GM23338 (cell line): ENCODE results near the gene BICC1.

ENCODE experiments used
- CREB1 ChIP-seq: fragments of 250-450 bp; sonication (Bioruptor Pico); IDR thresholded peaks from 2 replicates; pipeline ENCODE4 v1.5.0; 2020; ENCODE audit warnings: low read depth, mild to moderate bottlenecking, moderate library complexity
- ETS1 ChIP-seq: IDR thresholded peaks from 2 replicates; pipeline ENCODE4 v1.6.1; 2016; ENCODE audit warnings: antibody characterized with exemption
- EZH2 ChIP-seq: fragments of 200-600 bp; sonication (generic); IDR thresholded peaks from one replicate; pipeline ENCODE4 v1.8.0; 2017; ENCODE audit warnings: antibody characterized with exemption, mild to moderate bottlenecking, low read depth; ENCODE audit not compliant: unreplicated experiment
- EZH2phosphoT487 ChIP-seq: fragments of 200-600 bp; sonication (generic); IDR thresholded peaks from one replicate; pipeline ENCODE4 v1.8.1; 2018; ENCODE audit warnings: antibody characterized with exemption; ENCODE audit not compliant: unreplicated experiment
- JUNB ChIP-seq: IDR thresholded peaks from one replicate; pipeline ENCODE4 v1.6.1; 2016; ENCODE audit warnings: antibody characterized with exemption; ENCODE audit not compliant: unreplicated experiment
- POLR2AphosphoS5 ChIP-seq: IDR thresholded peaks from 2 replicates; pipeline ENCODE4 v1.6.1; 2016; ENCODE audit warnings: antibody characterized with exemption, low read depth
- ZNF462 ChIP-seq: fragments of 250-450 bp; sonication (Bioruptor Pico); IDR thresholded peaks from 2 replicates; pipeline ENCODE4 v1.5.0; 2020; ENCODE audit warnings: mild to moderate bottlenecking, moderate library complexity
- TF ChIP-seq, protein P1 (sequence below), 2 experiments: fragments of 200-600 bp in 1 of 2; sonication (generic) in 1 of 2; conservative IDR thresholded peaks; 2 replicates each; pipeline versions ENCODE4 v1.5.1 to v1.6.1; 2016 to 2017; ENCODE audit warnings: antibody characterized with exemption in 2 of 2, low read depth in 2 of 2, mild to moderate bottlenecking in 2 of 2, moderate library complexity in 1 of 2
- TF ChIP-seq, protein P2 (sequence below): IDR thresholded peaks from one replicate; pipeline ENCODE4 v1.6.1; 2018; ENCODE audit warnings: antibody characterized with exemption; ENCODE audit not compliant: unreplicated experiment

- TF ChIP-seq ETS1 = no peak
- TF ChIP-seq, protein P1, sequence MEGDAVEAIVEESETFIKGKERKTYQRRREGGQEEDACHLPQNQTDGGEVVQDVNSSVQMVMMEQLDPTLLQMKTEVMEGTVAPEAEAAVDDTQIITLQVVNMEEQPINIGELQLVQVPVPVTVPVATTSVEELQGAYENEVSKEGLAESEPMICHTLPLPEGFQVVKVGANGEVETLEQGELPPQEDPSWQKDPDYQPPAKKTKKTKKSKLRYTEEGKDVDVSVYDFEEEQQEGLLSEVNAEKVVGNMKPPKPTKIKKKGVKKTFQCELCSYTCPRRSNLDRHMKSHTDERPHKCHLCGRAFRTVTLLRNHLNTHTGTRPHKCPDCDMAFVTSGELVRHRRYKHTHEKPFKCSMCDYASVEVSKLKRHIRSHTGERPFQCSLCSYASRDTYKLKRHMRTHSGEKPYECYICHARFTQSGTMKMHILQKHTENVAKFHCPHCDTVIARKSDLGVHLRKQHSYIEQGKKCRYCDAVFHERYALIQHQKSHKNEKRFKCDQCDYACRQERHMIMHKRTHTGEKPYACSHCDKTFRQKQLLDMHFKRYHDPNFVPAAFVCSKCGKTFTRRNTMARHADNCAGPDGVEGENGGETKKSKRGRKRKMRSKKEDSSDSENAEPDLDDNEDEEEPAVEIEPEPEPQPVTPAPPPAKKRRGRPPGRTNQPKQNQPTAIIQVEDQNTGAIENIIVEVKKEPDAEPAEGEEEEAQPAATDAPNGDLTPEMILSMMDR (conservative IDR thresholded peaks at IDR 0.05; ENCODE audit: low read depth in 2 of 2) = no peak
- no peak for TF ChIP-seq POLR2AphosphoS5
- TF ChIP-seq JUNB = no peak
- TF ChIP-seq, protein P2, sequence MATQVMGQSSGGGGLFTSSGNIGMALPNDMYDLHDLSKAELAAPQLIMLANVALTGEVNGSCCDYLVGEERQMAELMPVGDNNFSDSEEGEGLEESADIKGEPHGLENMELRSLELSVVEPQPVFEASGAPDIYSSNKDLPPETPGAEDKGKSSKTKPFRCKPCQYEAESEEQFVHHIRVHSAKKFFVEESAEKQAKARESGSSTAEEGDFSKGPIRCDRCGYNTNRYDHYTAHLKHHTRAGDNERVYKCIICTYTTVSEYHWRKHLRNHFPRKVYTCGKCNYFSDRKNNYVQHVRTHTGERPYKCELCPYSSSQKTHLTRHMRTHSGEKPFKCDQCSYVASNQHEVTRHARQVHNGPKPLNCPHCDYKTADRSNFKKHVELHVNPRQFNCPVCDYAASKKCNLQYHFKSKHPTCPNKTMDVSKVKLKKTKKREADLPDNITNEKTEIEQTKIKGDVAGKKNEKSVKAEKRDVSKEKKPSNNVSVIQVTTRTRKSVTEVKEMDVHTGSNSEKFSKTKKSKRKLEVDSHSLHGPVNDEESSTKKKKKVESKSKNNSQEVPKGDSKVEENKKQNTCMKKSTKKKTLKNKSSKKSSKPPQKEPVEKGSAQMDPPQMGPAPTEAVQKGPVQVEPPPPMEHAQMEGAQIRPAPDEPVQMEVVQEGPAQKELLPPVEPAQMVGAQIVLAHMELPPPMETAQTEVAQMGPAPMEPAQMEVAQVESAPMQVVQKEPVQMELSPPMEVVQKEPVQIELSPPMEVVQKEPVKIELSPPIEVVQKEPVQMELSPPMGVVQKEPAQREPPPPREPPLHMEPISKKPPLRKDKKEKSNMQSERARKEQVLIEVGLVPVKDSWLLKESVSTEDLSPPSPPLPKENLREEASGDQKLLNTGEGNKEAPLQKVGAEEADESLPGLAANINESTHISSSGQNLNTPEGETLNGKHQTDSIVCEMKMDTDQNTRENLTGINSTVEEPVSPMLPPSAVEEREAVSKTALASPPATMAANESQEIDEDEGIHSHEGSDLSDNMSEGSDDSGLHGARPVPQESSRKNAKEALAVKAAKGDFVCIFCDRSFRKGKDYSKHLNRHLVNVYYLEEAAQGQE = no peak
- TF ChIP-seq EZH2 = no peak
- TF ChIP-seq EZH2phosphoT487 = no peak
- no peak for TF ChIP-seq ZNF462 (CRISPR knock-in tag)
- no peak for TF ChIP-seq CREB1
These were observed 185.0 kb downstream of the BICC1 start for GRCh38 chr10:58697691-58698090.
